Measurements from ENCODE around the gene CCDC28B. TPM values are rescaled to one million over a fixed set of nuclear protein-coding genes. Genes with fewer than 3 reads are reported as not detected.
"Not testable (repeated sequence)": the region's sequence is repeated elsewhere in the genome, so short reads cannot be mapped to it uniquely, and the experiment has no call there.

Gene CCDC28B
- total RNA-seq, result 15.3 and 21.6 TPM in 2 replicates

DNA sequence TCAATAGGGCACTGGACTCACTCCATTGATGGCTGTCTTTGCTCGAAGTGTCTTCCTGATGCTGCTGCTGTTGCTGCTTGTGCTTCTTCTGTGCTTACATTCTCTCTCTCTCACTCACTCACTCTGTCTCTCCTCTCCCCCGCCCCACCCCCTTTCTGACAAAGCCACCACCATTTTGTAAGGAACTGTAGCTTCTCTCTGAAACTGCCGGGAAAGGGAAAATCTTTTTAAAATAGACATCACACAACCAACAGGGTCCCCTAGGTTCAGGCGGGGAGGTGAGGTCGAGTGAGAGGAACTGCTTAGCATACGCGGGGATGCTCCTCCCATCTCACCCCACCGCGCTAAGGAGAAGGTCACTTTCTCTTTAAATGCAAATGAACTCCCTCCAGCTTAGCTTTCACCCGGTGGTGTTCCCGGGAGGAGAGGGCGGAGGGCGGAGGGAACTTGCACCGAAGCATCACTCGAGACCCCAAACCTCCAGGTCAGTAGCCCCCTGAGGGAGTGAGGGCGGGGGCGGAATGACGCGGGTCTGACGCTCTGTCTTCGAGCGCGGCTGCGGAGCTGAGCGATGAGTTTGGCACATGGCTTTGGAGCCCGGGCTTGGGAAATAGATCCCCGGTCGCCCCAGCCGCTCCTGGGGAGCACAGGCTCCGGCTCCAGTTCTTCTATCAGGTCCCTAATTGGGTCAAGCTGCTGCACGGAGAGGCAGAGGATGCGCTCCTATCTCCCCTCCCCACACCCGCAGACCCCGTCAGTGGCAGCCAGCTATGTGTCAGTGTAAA is at the start of gene CCDC28B:
Gene CCDC28B (plus strand): TSS at position 370 of the 785 bp plus-strand sequence. CDS start 1,341 bp downstream, outside the sequence.
- DNase-seq (ENCODE audit: low read depth, low spot score), result no peak

DNA sequence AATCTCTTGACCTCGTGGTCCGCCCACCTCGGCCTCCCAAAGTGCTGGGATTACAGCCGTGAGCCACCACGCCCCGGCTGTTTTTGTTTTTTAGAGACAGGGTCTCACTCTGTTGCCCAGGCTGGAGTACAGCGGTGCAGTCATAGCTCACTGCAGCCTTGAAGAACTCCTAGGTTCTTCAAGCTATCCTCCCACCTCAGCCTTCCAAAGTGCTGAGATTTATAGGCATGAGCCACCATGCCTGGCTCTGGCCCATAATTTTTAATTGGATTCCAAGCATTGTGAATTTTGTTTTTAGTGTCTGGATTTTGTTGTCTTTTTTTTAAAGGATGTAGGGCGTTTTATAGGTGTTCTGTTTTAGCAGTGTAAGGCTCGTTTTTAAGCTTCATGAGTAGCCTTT is 49.5 kb upstream of the CCDC28B start:
- no peak for DNase-seq (ENCODE audit: low read depth, low spot score)

DNA sequence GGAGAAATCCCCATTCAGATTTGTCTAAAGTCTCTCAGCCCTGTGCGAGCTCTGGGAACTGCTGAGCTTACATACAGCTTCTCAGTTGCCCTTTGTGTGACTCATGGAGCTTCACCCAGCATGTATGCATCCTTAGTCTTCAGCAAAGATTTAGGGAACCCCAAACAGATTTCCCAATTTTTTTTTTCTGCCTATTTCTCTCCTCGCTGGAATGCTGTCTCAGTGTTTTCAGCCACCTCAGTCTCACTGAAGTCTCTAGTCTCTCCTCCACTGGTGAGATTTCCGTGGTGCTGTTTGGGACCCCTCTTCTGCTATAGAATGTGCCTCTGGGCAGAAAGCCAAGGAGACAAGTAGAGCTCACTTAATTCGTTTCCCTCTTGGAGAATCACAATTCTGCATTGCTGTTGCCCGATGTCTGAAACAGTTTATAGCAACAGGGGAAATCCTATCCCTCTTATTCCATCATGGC is 49.0 kb upstream of the CCDC28B start:
- DNase-seq (ENCODE audit: low read depth, low spot score), result no peak

DNA sequence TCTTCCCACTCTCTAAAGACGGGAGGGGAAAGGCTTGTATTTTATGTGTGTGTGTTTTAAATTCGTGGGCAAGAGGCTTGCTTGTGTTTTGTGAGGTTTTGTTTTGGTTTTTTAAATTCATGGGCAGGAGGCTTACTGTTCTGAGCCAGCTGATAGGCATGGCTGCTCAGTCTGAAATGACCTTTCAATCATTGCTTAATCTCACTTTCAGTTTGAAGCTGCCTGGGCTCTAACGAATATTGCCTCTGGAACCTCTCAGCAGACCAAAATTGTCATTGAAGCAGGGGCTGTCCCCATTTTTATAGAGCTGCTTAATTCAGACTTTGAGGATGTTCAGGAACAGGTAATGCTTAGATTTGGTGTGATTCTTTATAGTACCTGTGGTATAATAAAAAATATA is 41.2 kb upstream of the CCDC28B start:
- DNase-seq (ENCODE audit: low read depth, low spot score), result no peak

DNA sequence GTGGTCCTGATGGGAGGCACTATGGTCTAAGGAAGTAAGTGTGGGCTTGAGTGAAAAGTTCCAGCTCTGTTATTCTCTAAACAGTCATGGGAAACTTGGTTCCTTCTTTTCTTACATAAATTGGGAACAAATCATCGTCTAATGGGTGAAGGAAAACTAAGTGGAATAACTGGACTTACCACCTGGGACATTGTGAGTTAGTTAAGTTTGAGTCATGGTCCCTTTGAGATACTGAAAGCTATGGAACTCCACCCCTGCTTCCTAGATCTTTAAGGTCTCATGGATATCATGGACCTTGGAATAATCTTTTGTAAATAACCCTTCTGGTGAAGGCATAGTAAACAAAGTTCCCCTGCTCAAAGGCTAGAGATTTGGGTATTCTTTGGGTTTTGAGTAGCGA is 37.0 kb upstream of the CCDC28B start:
- DNase-seq (ENCODE audit: low read depth, low spot score), result no peak

DNA sequence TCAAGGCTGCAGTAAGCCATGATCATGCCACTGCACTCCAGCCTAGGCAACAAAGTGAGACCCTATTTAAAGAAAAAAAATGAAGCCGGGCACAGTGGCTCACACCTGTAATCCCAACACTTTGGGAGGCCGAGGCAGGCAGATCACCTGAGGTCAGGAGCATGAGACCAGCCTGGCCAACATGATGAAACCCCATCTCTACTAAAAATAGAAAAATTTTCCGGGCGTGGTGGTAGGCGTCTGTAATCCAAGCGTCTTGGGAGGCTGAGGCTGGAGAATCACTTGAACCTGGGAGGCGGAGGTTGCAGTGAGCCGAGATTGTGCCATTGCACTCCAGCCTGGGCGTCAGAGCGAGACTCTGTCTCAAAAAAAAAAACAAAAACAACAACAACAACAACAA is 34.8 kb upstream of the CCDC28B start:
- DNase-seq (ENCODE audit: low read depth, low spot score), result not testable (repeated sequence)

GRCh38 chr1:32170991-32171390 is 29.4 kb upstream of the CCDC28B start:
- DNase-seq (ENCODE audit: low read depth, low spot score), result no peak

- no peak for DNase-seq (ENCODE audit: low read depth, low spot score)
Measured at GRCh38 chr1:32172621-32173245, 27.7 kb upstream of the CCDC28B start.

DNA sequence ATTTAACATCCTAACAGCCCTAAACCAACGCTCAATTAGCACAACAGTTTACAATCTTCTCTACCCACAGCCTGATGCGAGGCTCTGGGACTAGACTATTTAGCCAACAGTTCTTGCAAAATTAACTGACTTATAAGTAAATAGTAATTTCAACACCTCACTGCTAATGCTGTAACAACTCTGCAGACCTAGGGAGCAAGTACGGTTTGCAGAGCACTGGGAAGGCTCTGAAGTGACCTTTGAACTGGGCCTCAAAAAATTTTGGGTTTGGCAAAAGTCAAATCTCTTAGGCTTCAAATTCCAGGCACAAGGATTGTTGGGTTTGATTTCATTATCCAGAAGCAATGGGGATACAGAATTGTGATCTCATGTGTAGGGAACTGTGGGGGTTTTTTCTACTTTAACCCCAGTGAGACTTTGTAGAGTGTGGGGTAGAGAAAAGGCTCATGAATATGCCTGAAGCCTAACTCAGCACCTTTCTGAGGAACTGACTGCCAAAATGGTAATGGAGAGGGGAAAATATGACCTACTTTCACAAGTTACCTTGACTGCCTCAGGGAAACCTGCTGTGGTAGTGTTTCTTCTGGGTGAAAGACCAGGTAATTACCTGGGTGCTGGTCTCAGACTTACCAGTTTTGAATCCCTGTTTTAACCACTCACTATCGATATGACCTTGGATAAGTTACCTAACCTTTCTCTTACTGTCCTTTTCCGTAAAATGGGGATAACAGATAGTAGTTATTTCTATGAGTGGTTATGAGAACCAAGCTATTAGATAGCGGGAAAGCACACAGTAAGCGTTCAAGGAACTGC is 21.8 kb upstream of the CCDC28B start:
- no peak for DNase-seq (ENCODE audit: low read depth, low spot score)

DNA sequence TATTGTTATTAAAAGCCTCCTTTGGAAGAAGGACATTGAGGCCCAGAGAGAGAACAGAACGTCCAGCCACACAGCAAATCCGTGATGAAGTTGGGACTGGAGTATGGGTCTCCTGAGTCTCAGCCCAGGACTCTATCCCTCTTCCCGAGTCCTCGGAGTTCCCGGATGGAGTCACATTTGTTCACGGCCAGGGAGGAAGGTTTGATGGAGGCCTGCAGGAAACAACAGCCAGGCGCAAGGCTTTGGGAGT is 21.3 kb upstream of the CCDC28B start:
- no peak for DNase-seq (ENCODE audit: low read depth, low spot score)

GRCh38 chr1:32179443-32180185 is 20.8 kb upstream of the CCDC28B start, which contains the start of gene TXLNA:
Gene TXLNA, plus strand, starts transcription at chr1:32179675. Its CDS starts 671 bp downstream, at chr1:32180346.
- peak; percentile 73 for DNase-seq (ENCODE audit: low read depth, low spot score)

GRCh38 chr1:32180186-32181060 is 20.0 kb upstream of the CCDC28B start:
- no peak for DNase-seq (ENCODE audit: low read depth, low spot score)

GRCh38 chr1:32181065-32181464 is 19.3 kb upstream of the CCDC28B start:
- DNase-seq (ENCODE audit: low read depth, low spot score), result no peak

- no peak for DNase-seq (ENCODE audit: low read depth, low spot score)
Measured at GRCh38 chr1:32181563-32181962, 18.8 kb upstream of the CCDC28B start.

DNA sequence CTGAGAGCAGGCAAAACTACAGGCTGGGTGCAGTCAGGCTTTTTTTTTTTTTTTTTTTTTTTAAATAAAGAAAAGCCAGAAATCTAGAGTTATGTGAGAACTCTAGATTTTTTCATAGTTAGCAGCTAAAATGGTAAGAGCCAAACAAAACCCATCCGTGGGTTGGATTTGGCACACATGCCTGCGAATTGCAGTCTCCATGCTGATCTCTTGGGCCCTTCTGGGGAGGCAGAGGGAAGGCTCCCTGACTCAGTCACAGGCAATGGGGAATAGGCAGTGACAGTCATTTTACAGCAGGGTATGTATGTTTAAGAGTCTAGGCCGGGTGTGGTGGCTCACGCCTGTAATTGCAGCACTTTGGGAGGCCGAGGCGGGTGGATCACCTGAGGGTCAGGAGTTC is 18.3 kb upstream of the CCDC28B start:
- DNase-seq (ENCODE audit: low read depth, low spot score), result no peak

- no peak for DNase-seq (ENCODE audit: low read depth, low spot score)
Measured at GRCh38 chr1:32184650-32185049, 15.7 kb upstream of the CCDC28B start.

DNA sequence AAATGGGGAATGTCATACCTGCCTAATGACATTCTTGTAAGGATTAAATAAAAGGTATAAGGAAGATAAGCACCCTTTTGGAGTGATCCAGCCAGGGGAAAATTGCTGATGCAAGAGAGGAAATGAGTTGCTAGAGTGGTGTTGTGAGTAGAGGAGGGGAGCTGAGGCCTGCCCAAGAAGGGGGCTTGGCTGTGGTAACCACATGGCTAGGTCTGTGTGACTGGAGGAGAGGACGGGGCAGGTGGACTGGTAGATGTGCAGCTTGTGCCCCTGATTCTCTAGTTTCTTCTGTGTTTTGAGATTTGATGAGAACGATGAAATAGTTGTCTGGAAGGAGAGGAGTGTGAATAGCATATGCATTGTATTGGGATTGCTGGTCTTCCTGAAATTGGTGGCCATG is 14.3 kb upstream of the CCDC28B start:
- DNase-seq (ENCODE audit: low read depth, low spot score), result no peak

DNA sequence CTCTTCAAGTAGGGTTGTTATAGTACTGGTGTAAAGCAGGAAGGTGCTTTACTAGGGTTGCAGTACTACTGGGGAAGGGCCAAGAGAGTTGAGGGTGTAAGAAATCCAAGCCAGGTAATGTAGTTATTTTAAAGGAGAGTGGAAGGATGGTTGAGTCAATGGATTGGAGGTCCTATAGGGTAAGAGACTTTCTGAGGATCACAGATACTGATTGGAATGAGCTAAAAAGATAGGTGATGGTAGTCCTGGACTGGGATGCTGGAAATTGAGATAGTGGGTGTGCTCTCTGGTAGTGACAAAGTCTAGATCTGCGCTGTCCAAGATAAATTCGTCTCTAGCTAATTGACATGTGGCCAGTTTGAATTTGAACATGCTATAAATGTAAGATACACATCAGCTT is 13.9 kb upstream of the CCDC28B start:
- DNase-seq (ENCODE audit: low read depth, low spot score), result no peak

- DNase-seq (ENCODE audit: low read depth, low spot score), result no peak
Measured at GRCh38 chr1:32187850-32188249, 12.5 kb upstream of the CCDC28B start.

DNA sequence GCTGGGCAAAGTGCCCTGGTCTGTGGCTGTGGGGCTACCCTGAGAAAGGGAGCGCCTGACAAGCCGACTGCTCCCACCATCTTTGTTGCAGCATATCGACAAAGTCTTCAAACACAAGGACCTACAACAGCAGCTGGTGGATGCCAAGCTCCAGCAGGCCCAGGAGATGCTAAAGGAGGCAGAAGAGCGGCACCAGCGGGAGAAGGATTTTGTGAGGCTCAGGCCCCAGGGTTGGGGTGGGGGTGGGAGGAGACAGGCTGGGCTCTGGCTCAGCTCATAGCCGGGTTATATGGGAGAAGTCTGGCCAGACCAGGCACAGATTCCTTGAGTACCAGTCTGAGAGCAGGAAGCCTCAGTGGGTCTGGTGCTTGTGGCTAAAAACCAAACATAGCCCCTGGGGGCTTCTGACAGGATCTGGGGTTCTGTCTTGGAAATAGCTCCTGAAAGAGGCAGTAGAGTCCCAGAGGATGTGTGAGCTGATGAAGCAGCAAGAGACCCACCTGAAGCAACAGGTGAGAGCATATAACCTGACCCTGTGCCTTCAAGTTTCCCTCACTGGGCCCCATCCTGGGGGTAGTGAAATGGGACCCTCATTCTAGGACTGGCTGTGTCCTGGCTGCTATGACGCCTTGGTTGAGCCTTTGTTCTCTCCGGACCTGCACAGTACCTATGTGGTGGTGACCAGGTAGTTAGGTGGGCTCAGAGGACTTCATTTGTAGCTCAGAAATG is 8.0 kb upstream of the CCDC28B start:
- no peak for DNase-seq (ENCODE audit: low read depth, low spot score)
